Measurements from ENCODE around the gene CBY1. TPM values are rescaled to one million over a fixed set of nuclear protein-coding genes. Genes with fewer than 3 reads are reported as not detected.

Gene CBY1
- total RNA-seq, 6 experiments from 2014 or later: 21.9 to 32.4 (median 25.9) TPM

DNA sequence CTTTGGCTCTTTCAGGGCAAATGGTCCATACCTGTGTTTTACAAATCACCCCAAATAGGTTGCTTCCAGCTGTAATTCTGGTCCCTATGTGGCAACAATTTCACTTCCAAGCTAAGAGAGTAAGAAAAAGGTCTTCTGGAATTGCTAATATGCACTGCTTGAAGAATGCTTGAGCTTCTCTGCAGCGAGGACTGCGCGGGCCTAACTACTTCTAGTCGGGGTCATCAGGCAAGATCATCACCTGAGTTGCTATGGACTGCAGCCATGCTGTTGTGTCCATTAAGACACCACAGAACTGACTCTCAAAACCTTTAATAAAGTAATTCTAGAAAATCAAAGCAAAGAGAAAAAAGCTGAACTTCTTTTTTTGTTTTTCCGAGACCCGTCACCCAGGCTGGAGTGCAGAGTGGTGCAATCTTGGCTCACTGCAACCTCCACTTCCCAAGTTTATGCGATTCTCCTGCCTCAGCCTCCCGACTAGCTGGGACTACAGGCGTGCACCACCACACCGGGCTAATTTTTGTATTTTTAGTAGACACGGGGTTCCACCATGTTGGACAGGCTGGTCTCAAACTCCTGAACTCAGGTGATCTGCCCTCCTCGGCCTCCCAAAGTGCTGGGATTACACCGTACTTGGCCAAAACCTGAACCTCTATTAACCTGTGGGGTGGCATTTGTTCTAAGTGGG is 42.1 kb downstream of the CBY1 start:
- H3K27me3 Mint-ChIP-seq (ENCODE audit: insufficient read depth): peaks cover 6% of the 10 kb centered on the region
- H3K4me1 Mint-ChIP-seq (ENCODE audit: low read depth): peaks cover 57% of the 10 kb centered on the region
- no peak for DNase-seq
- H3K9me3 Mint-ChIP-seq: no peaks in the 10 kb centered on the region
- peaks cover 42% of the 10 kb centered on the region for H3K36me3 Mint-ChIP-seq (ENCODE audit: low read depth)
- peak overlapping the region; percentile 94; the same call in 1 of the 2 replicates for H3K27ac Mint-ChIP-seq
- TF ChIP-seq, protein P1, sequence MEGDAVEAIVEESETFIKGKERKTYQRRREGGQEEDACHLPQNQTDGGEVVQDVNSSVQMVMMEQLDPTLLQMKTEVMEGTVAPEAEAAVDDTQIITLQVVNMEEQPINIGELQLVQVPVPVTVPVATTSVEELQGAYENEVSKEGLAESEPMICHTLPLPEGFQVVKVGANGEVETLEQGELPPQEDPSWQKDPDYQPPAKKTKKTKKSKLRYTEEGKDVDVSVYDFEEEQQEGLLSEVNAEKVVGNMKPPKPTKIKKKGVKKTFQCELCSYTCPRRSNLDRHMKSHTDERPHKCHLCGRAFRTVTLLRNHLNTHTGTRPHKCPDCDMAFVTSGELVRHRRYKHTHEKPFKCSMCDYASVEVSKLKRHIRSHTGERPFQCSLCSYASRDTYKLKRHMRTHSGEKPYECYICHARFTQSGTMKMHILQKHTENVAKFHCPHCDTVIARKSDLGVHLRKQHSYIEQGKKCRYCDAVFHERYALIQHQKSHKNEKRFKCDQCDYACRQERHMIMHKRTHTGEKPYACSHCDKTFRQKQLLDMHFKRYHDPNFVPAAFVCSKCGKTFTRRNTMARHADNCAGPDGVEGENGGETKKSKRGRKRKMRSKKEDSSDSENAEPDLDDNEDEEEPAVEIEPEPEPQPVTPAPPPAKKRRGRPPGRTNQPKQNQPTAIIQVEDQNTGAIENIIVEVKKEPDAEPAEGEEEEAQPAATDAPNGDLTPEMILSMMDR (IDR thresholded peaks at IDR 0.05): no peak
- H3K4me3 Mint-ChIP-seq: peak overlapping the region; percentile 95

DNA sequence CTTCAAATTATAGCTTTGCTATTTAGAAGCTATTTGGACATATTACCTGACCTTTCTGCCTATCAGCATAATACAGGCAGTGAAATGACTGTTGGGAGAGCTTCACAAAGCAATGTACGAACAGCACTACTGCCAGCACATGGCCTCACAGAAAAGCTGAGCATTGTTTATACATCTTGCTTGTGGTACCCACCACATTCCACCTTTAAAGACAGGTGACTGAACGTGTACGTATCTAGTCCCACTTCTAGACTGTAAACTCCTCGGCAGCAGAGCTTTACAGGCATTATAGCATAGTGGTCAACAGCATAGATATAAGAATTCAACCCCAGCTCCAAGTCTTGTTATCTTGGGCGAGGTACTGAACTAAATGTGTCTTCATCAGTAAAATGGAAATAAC is 42.7 kb downstream of the CBY1 start:
- no peak for DNase-seq
- H3K27ac Mint-ChIP-seq: peak overlapping the region; percentile 94
- H3K4me3 Mint-ChIP-seq: peak overlapping the region; percentile 95
- no peaks in the 10 kb centered on the region for H3K9me3 Mint-ChIP-seq
- peaks cover 6% of the 10 kb centered on the region for H3K27me3 Mint-ChIP-seq (ENCODE audit: insufficient read depth)
- peaks cover 56% of the 10 kb centered on the region for H3K4me1 Mint-ChIP-seq (ENCODE audit: low read depth)
- peaks cover 40% of the 10 kb centered on the region for H3K36me3 Mint-ChIP-seq (ENCODE audit: low read depth)
- TF ChIP-seq, protein P1 (IDR thresholded peaks at IDR 0.05): no peak

DNA sequence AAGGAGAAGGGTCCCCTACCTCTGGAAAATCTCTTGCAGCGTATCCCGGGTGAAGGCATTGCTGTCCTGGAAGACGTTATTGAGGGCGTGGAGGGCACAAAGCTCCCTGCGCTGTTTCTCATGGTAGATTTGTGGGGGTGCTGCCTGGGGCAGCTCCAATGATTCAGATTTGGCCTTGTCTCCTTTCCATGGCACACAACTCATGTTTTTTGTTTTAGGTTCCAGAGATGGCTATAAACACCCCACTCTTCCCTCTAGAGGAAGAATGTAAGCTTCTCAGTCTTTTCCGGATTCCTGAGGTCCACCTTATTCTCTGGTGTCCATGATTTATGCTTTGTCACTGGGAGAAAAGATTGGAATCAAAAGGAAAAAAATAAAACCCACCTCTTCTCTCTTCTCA is 43.3 kb downstream of the CBY1 start:
- H3K4me1 Mint-ChIP-seq (ENCODE audit: low read depth): peaks cover 54% of the 10 kb centered on the region
- H3K27ac Mint-ChIP-seq: peak overlapping the region; percentile 94
- TF ChIP-seq, protein P1 (IDR thresholded peaks at IDR 0.05): no peak
- peak; percentile 45 for DNase-seq
- peaks cover 6% of the 10 kb centered on the region for H3K27me3 Mint-ChIP-seq (ENCODE audit: insufficient read depth)
- H3K4me3 Mint-ChIP-seq: peak overlapping the region; percentile 95
- no peaks in the 10 kb centered on the region for H3K9me3 Mint-ChIP-seq
- peaks cover 34% of the 10 kb centered on the region for H3K36me3 Mint-ChIP-seq (ENCODE audit: low read depth)

DNA sequence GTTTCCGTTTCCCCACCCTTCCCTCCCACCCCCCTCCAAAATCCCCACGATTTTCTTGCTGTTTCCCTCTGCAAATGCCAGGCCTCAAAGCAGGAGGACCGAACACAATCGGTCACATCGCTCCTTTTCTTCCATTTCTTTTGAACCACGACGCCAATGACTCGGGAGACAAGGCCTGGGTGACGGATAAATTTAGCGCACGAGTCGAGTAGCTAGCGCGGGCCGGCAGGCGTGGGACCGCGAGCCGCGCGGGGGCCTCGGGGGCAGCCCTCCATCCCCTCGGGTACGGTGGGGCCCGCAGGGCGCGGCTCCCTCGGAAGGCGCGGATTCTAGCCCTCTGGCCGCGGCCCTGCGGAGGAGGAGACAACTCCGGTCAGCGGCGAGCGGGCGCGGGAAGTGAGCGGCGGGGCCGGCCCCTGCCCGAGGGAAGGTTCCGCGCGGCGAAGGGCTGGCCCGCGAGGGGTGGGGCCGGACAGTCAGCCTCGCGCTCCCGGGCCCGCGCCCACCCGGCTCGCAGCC is 43.9 kb downstream of the CBY1 start:
- DNase-seq: peak; percentile 21
- peaks cover 54% of the 10 kb centered on the region for H3K4me1 Mint-ChIP-seq (ENCODE audit: low read depth)

DNA sequence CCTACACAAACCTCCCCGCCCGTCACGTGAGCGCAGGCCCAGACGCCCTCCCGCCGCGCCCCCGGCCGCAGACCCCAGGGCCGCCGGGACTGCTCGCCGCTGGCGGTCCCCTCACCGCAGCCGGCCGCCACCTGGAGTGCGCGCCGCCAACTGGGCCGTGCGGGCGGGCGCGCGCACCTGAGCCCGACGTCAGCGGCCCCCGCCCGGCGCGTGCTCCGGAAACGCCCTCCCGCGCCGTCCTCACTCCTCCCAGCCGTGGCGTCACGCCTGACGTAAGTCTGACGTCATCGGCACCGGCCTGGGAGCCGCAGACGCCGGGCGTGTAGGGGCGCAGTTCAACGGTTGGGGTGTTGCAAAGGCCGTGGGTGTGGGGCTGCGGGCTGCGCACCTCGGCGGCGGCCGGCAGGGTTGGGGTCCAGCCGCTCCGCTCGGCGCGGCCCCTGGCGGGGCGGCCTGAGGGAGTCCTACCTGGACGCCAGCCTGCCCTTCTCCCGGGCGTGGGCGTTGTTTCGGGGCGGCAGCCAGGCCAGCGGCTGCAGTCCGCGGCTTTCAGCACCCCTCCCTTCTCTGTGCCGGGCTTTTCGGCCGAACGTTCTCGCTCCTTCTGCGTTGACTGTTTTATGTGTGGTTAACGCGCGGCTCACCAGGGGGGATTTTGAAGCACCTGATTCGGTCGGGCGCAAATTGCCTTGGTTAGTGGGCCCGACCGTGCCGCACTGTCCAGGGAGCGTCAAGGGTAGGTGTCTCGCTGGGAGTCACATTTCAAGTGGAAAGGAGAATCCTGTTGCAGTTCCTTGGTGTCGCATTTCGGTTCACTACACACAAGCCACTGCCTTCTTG is 44.6 kb downstream of the CBY1 start, which contains the start of gene JOSD1:
Gene JOSD1 (minus strand): TSS at position 155 of the 840 bp plus-strand sequence. CDS start 956 bp downstream, outside the sequence.
- Mint-ChIP-seq H3K27ac (peak within 1 kb of the TSS; percentile 96), H3K4me3 (peak within 1 kb of the TSS; percentile 95), H3K4me1 (ENCODE audit: low read depth) (peaks cover 53% of the 10 kb centered on the region), H3K9me3 (no peaks in the 10 kb centered on the region), H3K36me3 (ENCODE audit: low read depth) (peaks cover 28% of the 10 kb centered on the region), H3K27me3 (ENCODE audit: insufficient read depth) (peaks cover 6% of the 10 kb centered on the region)
- DNase-seq: peak; percentile 90
- TF ChIP-seq, protein P1 (IDR thresholded peaks at IDR 0.05): peak; percentile 11; the same call in 1 of the 2 replicates

More for the DNA sequence above, 43.9 kb downstream of the CBY1 start:
- TF ChIP-seq, protein P1 (IDR thresholded peaks at IDR 0.05): no peak
- Mint-ChIP-seq H3K36me3 (ENCODE audit: low read depth) (peaks cover 28% of the 10 kb centered on the region), H3K27me3 (ENCODE audit: insufficient read depth) (peaks cover 6% of the 10 kb centered on the region), H3K27ac (peak overlapping the region; percentile 94), H3K4me3 (peak overlapping the region; percentile 95), H3K9me3 (no peaks in the 10 kb centered on the region)
